Fibroblast of skin of abdomen (primary cell): ENCODE results near the gene BHLHE23.

Experiments
- DNase-seq: peaks from one replicate; pipeline ENCODE4 v3.0.0-alpha.2; 2013

Gene BHLHE23

DNA sequence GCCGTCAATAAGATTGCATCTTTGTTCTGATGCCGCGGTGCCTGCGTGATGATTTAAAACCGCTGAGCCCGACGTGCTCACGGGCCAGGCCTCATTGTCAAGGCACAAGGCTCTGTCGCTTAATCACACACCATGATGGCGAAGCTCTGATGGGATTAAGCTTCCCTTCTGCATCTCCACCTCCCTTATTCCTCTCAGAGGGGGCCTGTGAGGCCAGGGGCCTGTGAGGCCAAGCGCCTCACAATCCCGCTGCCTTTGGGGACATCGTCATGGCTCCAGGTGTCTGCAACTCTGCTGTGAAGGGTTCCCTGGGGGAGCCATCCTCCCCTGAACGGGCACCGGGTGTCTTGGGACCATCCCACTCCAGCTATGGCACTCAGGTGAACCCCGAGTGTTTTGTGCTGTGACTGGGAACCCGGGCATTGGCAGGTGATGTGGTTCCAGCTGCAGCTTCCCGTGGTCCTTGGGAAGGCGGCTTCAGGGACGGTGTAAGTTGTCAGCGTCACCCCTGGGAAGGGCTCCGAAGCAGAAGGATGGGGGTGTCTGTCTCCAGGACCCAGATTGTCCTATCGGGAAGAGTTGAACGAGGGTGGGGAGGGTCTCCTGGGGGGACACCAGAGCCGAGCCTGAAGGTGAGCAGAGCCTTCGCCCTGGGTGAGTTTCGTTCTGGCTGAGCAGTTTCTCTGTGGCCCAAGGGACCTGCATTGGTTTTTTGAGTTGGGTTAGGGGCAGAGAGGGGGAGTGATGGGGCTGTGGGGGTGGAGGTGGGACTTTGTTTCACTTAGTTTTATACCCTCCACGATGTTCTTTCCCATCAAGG is 18.0 kb upstream of the BHLHE23 start:
- no peak for DNase-seq

DNA sequence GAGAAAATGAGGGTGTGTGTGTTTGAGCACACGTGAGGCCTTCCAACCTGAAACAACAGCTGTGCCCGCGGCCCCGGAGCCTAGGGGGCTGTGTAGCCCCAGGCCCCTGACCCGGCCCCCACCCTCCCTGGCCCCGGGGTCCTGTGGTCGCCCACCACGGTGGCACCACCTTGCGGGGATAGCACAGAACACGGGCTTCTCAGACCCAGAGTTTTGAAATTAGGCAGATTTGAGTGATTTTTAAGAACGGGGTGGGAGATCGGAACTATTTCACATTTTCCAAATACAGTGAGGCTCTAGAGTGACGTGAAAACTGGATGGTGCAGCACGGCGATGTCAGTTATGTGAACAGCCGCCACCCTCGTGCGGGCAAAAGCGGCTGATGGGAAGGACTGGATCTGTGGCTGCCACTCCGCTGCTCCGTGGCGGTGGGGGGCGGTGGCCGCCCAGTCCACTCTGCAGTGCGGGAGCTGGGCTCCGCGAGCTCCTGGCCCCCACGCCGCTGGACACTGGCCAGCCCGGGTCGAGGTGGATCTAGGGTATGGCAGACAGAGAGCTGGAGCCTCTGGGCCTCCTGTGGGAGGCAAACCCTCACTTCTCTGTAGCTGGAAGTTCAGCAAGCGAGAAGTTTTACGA is 17.3 kb upstream of the BHLHE23 start:
- no peak for DNase-seq

DNA sequence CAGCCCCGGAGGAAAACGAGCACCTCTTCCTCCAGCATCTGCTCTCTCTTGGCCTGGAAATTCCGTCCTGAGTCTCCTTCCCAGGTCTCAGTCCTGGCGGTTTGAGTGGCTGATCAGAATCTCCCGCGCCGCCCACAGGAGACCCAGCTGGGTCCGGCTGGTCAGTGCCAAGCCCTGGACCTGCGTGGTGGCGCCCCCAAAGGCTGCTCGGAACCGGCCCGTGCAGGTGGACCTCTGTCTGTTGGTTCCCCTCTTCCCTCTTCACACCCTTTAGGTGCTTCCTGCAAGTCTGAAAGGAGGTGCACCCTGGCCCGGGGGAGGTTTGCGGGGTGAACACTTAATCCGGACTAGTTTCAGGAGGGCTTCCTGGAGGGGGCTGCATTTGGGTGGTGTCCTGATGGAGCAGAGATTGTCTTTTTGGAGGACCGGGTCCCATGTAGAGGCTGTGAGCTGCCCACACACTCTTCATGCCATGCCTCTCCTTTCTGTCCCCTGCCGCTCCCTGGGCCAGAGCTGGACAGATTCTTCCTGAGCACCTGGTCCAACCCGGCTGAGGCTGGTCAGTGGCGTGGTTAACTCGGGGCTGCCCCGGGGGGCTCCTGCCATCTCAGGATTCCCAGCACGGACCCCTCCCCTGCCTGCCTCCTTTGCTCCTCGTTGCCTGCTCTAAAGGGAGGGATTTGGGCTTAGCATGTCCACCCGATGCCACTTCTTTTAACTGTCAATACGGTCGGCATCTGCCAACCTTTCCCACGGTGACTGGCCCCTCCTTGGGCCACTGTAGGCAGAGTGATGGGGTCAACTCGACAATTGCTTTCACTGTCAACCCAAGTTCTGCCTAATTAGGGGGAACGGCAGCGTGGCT is 16.5 kb upstream of the BHLHE23 start:
- DNase-seq = no peak

DNA sequence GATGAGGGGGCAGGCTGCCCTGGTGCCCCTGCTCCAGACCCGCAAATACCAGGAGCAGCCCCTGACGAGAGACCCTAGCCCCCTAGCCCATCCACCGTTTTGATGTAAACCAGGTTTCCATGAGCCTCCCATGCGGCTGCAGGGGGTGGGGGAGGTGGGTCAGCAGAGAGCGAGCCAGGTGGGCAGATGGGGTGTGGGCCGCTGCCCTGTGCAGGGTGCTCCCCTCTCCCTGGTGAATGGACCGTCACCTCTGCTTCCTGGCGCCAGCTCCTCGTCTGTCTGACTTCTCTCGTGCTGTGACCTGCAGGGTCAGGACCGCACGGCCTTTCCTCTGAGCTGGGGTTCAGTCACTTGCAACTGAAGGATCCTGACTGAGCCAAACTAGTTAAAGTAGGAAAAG is 15.7 kb upstream of the BHLHE23 start:
- DNase-seq = no peak

DNA sequence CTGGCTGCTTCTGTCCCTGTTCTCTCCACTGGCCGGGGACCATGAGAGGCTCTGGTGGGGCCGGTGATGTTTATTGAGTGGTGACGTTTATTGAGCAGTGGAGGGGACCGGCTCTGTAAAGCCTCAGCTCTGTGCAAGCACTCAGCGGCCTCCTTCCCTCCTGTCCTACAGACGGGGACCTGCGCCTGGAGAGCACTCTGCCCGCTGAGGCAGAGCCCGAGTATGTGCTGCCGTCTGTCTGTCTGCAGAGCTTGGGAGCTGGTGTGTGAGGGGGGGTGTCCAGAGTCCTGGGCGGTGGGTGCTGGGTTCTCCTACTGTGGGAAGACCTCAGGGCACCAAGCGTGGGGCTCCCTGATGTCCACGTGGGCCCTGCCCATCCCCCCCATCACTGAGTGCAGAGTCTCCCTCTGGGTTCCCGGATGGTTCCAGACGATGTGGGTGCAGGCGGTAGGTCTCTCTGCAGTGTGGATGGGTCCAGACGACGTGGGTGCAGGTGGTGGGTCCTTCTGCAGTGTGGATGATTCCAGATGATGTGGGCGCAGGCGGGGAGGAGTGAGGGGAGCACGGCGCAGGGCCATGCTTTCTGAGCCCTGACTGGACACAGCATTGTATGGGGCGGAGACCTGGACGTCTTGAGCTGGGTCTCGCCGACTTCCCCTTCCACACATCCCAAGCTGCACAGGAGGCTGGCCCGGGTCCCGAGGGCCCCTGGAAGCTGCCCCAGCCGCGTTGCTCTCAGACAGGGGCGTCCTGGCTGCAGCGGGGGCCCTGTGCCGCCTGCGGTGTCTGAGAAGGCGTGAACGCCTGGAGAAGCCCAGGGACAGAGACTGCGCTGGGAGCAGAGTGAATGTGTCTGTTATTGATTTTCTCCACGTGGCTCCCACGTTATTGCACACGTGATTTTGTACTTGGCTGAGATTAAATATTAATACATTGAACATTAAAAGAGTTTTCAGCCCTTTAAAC is 14.9 kb upstream of the BHLHE23 start:
- no peak for DNase-seq

DNA sequence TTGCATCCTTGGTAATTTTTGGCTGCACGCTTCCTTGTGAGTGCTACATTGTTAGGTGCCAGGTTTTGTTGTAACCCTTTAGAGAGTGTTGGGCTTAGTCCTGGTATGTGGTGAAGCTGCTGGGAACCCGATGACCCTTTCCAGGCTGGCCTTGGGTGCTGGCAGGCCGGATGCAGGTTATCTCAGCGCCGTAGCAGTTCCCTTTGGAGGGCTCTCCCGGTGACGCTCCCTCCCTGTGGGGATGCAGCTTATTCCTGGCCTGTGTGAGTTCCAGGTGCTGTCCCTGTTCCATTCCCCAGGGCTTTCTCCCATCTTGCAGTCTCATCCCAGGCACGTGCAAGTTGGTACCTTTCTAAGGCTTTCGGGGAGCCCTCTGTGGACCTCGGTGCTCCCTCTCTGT is 13.9 kb upstream of the BHLHE23 start:
- no peak for DNase-seq

DNA sequence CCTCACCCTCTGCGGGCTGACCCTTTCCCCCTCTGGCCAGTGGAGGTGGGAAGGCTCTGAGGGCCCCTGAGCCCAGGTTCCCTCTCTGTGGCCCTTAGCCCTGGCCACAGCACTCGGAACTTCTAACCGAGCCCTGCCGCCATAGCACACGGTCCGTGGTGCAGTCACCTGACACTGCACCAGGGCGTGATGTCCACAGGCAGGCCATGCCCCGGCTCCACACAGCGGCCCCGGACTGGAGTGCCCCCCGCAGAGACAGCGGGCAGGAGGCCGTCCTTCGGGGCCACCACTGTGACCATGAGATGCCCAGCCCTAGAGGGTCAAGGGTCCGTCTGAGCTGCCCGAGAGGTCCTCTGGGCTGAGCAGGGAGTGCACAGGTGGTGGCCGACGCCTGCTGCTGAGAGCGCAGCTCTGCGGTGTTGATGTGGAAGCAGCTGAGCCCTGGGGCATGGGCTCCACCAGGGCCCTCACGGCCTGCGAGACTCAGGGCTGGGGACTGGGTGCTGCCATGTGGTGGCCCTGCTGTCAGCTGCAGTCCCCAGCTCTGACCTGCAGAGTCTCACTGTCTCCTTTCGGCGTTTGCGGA is 11.2 kb upstream of the BHLHE23 start:
- no peak for DNase-seq

DNA sequence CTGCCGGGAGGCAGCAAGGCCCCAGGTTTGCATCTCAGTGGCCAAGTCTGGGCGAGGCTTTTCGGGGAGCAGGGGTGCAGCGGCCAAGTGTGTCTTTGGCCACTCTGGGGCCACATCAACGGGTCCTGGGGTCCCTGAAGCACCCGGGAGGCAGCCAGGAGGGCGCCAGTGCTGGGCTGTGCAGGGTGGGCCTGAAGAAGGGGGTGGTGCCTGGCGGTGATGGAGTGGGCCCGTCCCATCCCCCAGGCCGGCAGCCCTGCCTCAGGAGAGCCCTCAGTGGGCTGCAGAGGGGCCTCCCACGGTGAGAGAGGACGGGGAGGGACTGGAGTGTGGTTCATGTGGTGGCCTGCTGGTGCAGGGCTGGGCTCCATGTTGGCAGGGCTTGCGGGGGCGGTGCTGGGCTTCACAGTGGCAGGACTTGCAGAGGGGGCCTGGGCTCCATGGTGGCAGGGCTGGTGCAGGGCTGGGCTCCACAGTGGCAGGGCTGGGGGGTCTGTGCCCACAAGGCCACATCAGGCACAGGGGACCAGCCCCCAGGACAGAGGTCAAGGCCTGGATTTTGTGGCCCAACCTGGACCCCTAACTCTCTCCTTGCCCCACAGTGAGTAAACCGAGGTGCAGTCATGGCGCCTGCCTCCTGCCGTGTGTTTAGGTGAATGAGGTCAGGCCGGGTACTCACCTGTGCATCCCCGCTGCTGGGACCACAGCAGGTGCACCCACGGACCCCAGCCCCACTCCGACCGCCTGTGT is 10.5 kb upstream of the BHLHE23 start:
- DNase-seq = no peak

DNA sequence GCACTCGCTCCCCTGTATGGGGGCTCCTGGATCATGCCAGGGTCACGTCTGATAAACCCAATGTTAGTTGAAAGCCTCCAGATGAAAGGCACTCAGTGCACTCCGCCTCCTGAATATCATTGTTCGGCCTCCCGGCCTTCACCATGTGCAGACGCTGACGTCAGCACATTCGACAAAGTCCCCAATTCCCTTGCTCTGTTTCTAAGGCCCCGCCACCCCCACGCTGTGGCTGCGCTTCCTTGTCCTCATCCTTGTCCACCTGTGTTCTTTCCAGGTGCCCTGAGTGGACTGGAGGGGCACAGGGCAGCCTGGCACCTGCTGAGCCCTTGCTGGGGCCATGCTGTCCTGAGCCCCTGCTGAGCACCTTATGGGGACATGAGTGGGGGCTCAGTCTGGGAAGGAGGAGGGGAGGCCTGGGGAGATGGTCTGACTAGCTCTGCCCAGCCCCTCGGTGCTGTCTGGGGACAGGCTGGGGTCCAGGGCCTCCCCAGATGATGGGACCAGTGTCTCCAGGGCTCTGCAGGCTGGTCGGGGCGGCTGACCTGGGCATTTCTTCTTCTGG is 9.8 kb upstream of the BHLHE23 start:
- DNase-seq = no peak

DNA sequence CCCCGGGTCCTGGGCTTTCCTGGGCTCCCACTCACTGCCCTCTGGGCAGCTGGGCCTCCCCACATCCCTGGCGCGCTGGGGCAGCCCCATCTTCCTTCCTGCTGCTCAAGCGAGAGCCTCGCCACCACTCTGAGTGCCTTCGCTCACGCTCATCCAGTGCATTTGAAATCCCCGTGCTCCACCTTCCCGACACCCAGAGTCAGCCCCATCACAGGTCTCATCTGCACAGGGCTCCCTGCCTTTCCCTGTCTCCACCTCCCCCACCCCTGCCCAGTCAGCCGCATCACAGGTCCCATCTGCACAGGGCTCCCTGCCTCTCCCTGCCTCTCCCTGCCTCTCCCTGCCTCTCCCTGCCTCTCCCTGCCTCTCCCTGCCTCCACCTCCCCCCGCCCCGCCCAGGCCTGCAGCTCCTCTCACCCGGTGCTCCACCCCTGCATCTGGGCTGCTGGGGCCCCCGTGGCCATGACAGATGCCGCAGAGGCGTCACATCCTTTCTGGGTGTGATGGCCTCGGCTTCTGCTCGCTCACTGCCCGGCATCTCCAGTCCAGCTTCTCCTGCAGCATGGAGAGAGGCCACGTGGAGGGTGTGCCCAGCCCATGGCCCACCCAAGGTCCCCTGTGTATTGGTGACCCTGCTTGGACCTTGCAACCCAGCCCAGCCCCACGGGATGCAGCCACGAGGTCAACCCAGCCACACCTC is 9.0 kb upstream of the BHLHE23 start:
- DNase-seq = no peak

DNA sequence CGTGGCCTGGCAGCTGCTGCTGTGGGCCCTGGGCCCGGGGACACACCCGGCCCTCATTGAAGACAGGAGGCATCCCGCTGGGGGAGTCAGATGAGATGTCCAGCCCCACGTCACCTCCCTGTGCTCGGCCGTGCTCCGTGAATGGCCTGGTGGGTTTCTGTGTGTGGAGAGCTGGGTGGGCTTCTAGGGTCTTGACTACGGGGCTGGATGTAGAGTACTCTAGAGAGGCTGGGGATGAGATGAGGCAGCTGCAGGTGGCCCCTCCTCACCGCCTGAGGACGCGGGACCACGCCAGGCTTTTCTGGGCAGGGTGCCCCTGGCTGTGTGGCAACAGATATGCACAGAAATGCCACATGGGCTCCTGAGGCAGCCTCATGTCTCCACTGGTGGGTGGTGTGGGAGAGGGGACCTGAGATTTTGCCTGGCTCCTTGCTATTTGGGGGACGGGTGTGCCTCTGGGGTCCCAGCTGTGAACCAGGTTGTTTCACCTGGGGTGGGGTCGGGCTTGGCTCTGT is 8.4 kb upstream of the BHLHE23 start:
- DNase-seq = no peak

DNA sequence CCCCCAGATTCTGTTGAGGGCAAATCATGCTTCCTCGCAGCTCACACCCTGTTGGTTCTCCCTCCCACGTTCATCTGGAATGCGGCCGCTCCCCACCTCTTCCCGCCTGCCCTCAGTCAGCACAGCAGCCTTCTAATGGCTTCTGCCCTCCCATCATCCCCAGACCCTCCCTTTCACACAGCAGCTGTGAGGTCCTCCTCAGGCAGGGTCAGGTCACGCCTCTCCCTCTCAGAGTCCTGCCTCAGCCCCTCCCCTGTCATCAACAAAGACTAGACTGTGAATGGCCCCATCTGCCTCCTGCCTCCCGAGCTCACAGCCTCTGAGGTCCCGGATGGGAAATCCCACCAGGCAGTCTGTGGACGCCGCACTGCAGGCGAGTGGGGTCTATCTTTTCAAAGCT is 7.9 kb upstream of the BHLHE23 start:
- peak; percentile 68 for DNase-seq

DNA sequence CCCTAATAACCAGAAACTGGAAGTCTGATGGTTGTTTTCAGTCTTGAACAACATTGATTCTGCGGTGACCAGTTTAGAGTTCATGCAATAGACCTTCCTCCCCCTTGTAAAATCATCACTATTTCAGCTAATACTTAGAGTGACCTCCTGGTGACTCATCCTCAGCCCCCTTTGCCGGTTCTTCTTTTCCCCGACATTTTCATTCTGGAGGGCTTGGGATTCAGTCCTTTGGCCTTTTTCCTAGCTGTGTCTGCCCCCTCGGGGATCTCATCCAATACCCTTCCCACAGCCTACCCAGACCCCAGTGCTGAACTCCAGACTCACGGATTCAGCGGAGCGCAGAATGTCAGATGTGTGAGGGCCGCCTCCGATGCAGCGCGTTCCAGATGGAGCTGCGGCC is 7.5 kb upstream of the BHLHE23 start:
- no peak for DNase-seq

DNA sequence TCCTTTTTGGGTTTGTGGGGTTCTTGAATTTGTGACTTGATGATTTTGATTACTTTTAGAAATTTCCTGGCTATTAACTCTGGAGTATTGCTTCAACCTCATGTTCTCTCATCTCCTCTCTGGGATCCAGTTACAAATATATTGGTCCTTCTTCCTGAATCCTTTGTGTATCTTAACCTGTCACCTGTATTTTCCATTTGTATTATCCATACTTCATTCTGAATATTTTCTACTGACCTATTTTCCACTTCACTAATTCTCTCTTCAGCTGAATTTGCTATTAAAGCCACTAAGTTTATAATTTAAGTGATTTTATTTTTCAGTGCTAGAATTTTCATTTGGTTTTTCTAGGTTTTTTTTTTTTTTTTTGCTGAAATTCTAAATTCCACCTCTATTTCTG is 6.4 kb upstream of the BHLHE23 start:
- no peak for DNase-seq

DNA sequence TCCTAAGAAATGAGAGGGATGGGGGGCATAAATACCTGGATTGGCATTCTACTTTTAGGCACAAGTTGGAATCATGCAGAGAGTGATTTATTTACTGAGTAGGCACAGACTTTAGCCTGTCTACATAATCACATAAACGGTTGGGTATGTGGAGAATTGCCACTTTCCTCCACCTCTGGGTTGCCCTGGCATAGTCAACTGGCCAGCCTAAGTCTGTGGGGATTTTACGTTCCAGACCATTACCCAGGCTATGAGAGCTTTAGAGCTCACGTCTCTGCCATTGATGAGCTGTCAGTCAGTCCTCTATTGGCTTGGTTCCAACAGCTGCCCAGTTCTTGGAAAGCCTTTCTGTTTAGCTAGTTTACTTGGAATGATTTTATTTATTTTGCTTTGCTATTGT is 5.0 kb upstream of the BHLHE23 start:
- no peak for DNase-seq

DNA sequence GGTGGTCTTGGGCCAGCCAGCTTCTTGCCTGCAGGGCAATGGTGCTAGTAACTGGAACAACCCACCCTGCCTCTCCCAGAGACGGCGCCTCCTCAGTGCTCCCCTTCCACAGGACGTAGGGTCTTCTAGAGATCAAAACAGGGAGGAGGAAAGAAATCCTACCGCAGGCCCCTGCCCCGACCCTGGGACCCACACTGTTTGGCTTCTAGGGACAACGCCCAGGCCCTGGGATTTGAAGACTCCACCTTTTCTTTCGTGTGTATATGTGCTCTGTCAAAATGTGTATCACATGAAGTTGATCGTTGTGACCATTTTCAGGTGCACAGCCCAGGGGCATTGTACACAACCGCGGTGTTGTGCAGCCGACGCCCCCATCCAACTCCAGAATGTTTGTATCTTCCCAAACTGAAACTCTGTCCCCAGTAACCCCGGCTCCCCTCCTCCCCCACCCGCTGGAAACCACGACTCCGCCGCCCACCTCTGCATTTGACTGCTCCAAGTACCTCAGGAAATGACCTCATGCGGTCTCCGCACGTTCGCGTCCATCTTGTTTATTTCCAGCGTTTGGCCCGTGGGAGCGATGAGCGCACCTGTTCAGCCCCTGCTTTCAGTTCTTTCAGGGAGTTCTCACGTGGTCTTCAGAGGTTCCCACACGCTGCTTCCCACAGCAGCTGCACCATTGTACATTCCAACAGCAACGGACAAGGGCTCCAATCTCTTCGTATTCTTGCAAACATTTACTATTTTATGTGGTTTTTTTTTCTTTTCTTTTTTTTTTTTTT is 3.4 kb upstream of the BHLHE23 start:
- no peak for DNase-seq

DNA sequence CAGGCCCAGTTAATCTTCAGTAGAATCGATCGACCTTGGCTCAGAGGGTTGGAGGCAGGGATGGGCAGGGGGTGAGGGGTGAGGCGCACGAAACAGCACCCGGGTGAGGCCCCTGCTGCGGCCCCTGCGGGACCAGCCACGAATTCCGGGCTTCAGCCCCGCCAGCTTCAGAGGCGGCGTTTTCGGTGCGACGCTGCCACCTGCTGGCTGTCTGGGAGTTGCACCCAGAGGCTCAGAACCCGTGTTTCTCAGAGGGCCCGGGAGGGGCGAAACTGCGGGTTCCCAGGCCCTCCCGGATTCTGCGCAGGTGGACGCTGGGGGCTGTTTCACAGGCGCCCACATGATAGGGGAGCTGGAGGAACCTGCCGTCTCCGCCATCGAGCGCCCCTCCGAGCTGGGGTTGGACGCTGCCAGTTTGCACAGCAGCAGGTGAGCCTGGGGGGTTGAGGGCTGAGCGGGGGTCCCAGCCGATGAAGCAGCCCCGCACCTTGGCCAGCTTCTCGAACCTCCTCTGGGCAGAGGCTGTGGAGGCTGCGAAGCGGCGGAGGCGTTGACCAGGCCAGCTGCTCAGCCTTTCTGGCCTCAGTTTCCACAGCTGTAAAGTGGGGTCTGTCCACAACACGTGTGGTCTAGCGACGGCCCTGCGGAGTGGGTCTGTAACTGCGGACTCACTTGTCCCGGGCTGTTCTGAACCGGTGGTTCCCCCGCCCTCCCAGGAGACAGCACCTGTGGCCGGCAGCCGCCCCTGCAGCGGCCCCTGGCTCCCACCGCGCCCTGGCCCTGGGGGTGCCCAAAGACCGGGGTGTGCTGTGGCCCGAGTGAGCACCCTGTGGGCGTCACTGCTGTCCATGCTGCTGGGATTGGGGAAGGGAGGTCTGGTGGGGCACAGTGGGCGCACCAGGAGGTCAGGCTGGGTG is 2.5 kb upstream of the BHLHE23 start:
- DNase-seq = peak; percentile 50

DNA sequence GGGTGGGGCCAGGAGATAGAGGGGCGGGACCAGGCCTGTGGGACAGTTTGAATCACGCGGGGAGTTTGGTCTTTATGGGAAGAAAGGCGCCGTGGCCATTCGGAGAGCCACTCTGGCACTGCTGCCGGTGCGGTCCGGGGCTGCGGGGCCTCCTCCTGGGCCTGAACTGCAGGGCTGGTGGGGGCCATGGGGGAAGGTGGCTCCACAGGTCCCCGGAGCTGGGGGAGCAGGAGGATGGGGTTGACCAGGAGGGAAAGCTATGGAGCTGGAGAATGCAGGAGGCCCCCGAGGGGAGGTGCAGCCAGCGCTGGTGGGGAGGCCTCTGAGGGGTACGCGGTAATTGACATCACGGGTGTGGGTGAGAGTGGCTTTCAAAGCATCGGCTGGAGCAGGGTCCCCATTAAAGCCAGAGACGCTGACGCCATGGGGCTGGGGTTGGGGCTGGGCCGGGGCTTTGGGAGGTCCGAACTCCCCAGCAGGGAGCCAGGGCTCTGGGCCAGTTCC is 1.8 kb upstream of the BHLHE23 start:
- DNase-seq = no peak
